ENCODE data around the gene RDH12. TPM values are rescaled to one million over a fixed set of nuclear protein-coding genes. Genes with fewer than 3 reads are reported as not detected.
A peak's percentile ranks its signal among the peaks of the same experiment; 100 is the strongest.

The RDH12 gene
- total and polyA plus RNA-seq, 9 of the 15 experiments (the other 6 are each of a cell fraction or from before 2014, with no cell fraction given): 0.03 to 0.29 (median 0.07) TPM; not detected in 2

- TF ChIP-seq STAG1 (CRISPR knock-in tag; IDR thresholded peaks at IDR 0.05; ENCODE audit: borderline replicate concordance): no peak
- TF ChIP-seq ARID1B (IDR thresholded peaks at IDR 0.05): no peak
- TF ChIP-seq ELF4 (CRISPR knock-in tag; IDR thresholded peaks at IDR 0.05): no peak
- no peak for TF ChIP-seq ZNF280A (IDR thresholded peaks at IDR 0.05; ENCODE audit: low read depth, partially characterized antibody)
- TF ChIP-seq KDM1A (IDR thresholded peaks at IDR 0.05): no peak
- TF ChIP-seq ID3 (CRISPR knock-in tag; IDR thresholded peaks at IDR 0.05): no peak
- TF ChIP-seq ID3 (tag; IDR thresholded peaks at IDR 0.05): no peak
- no peak for TF ChIP-seq MLLT1 (IDR thresholded peaks at IDR 0.05)
- no peak for TF ChIP-seq U2AF2 (optimal IDR thresholded peaks at IDR 0.05; ENCODE audit: low read depth, low read length)
- TF ChIP-seq CREM (IDR thresholded peaks at IDR 0.05; ENCODE audit: low read depth): peak; percentile 62
- no peak for TF ChIP-seq CBX3 (IDR thresholded peaks at IDR 0.05; ENCODE audit: borderline replicate concordance in 1 of 2, low read length in 2 of 2)
- TF ChIP-seq ATF4 (CRISPR knock-in tag; IDR thresholded peaks at IDR 0.05): peak; percentile 51; the same call in 1 of the 2 replicates
- no peak for TF ChIP-seq POLR3A (IDR thresholded peaks at IDR 0.05; ENCODE audit: borderline replicate concordance, extremely low read depth, insufficient read depth, insufficient read length)
- TF ChIP-seq ZNF780A (CRISPR knock-in tag; IDR thresholded peaks at IDR 0.05): no peak
- no peak for TF ChIP-seq HDAC2 (IDR thresholded peaks at IDR 0.05)
- TF ChIP-seq ZBTB5 (IDR thresholded peaks at IDR 0.05): no peak
- peak; percentile 30; the same call in 1 of the 2 replicates for TF ChIP-seq CREB3L1 (IDR thresholded peaks at IDR 0.05; ENCODE audit: borderline replicate concordance, low read depth)
- TF ChIP-seq NKRF (IDR thresholded peaks at IDR 0.05; ENCODE audit: borderline replicate concordance): no peak
Measured at GRCh38 chr14:67695394-67695949, 6.2 kb upstream of the RDH12 start, which contains the start of gene RDH11 (continued).

Data from K562 (cell line).